ENCODE measurements around the gene DERA. TPM values are rescaled to one million over a fixed set of nuclear protein-coding genes. Genes with fewer than 3 reads are reported as not detected.

DERA gene
- total and polyA plus RNA-seq, 4 experiments from 2014 or later, result 11.2 to 52.2 (median 18.5) TPM

- H3K27me3 Mint-ChIP-seq, result no peaks in the 10 kb centered on the region
- intact Hi-C loops (cut with micrococcal nuclease), result no loop called here
- ChIA-PET CTCF (ENCODE audit: partially characterized antibody) (no interaction called here), POLR2A (ENCODE audit: partially characterized antibody) (interaction anchor here (0.7 kb wide), 1 partner anchor 13 kb away, joined by 3 read pairs; no protein-coding TSS in a partner anchor)
- H3K27ac Mint-ChIP-seq, result no peak overlapping the region
- H3K9me3 ChIP-seq (ENCODE audit: control insufficient read depth in 1 of 2, low read length in 2 of 2), result no peaks in the 10 kb centered on the region
- no peak overlapping the region for H3K27ac ChIP-seq (ENCODE audit: low read depth, low read length)
- H3K36me3 Mint-ChIP-seq, result peaks cover 39 to 51% of the 10 kb centered on the region in 2 donors
- H3K36me3 ChIP-seq (ENCODE audit: insufficient read depth, low read length), result no peaks in the 10 kb centered on the region
- H3K4me1 ChIP-seq (ENCODE audit: insufficient read depth, low read length), result no peaks in the 10 kb centered on the region
- H3K9me3 Mint-ChIP-seq, result peaks cover 0 to 3% (median 0%) of the 10 kb centered on the region in 8 donors
- no peaks in the 10 kb centered on the region for H3K27me3 ChIP-seq (ENCODE audit: insufficient read depth, low read length)
- DNase-seq, result no peak
- no peak overlapping the region for H3K4me3 Mint-ChIP-seq
- no peak overlapping the region for H3K4me3 ChIP-seq (ENCODE audit: low read length in 2 of 2)
- peaks cover 0 to 3% (median 0%) of the 10 kb centered on the region in 4 donors for H3K4me1 Mint-ChIP-seq
Measured at GRCh38 chr12:16034136-16034817, 123.1 kb downstream of the DERA start.

- Mint-ChIP-seq H3K36me3 (peaks cover 45 to 53% of the 10 kb centered on the region in 2 donors), H3K27ac (no peak overlapping the region)
Measured at GRCh38 chr12:16036073-16036472, 124.9 kb downstream of the DERA start.

GRCh38 chr12:16037533-16037932, 126.4 kb downstream of the DERA start:
- Mint-ChIP-seq H3K4me1 (no peaks in the 10 kb centered on the region), H3K36me3 (peaks cover 41 to 45% of the 10 kb centered on the region in 2 donors), H3K27me3 (no peaks in the 10 kb centered on the region), H3K4me3 (no peak overlapping the region), H3K9me3 (peaks cover 3 to 12% (median 5%) of the 10 kb centered on the region in 8 donors), H3K27ac (no peak overlapping the region)
- ChIA-PET POLR2A (ENCODE audit: partially characterized antibody) (no interaction called here), CTCF (ENCODE audit: partially characterized antibody) (no interaction called here)
- DNase-seq, result no peak
- no peaks in the 10 kb centered on the region for H3K9me3 ChIP-seq (ENCODE audit: control insufficient read depth in 1 of 2, low read length in 2 of 2)
- no peaks in the 10 kb centered on the region for H3K36me3 ChIP-seq (ENCODE audit: insufficient read depth, low read length)
- no peaks in the 10 kb centered on the region for H3K27me3 ChIP-seq (ENCODE audit: insufficient read depth, low read length)
- no peak overlapping the region for H3K4me3 ChIP-seq (ENCODE audit: low read length in 2 of 2)
- no peaks in the 10 kb centered on the region for H3K4me1 ChIP-seq (ENCODE audit: insufficient read depth, low read length)
- intact Hi-C loops (cut with micrococcal nuclease), result no loop called here
- no peak overlapping the region for H3K27ac ChIP-seq (ENCODE audit: low read depth, low read length)

More at GRCh38 chr12:16036073-16036472, 124.9 kb downstream of the DERA start:
- no peak for DNase-seq
- no peaks in the 10 kb centered on the region for H3K4me1 ChIP-seq (ENCODE audit: insufficient read depth, low read length)
- no peak overlapping the region for H3K27ac ChIP-seq (ENCODE audit: low read depth, low read length)
- Mint-ChIP-seq H3K9me3 (peaks cover 0 to 3% (median 0%) of the 10 kb centered on the region in 8 donors), H3K4me3 (no peak overlapping the region), H3K27me3 (no peaks in the 10 kb centered on the region), H3K4me1 (no peaks in the 10 kb centered on the region)
- CTCF ChIA-PET (ENCODE audit: partially characterized antibody), result no interaction called here
- intact Hi-C loops (cut with micrococcal nuclease), result no loop called here
- POLR2A ChIA-PET (ENCODE audit: partially characterized antibody), result no interaction called here
- H3K36me3 ChIP-seq (ENCODE audit: insufficient read depth, low read length), result no peaks in the 10 kb centered on the region
- no peak overlapping the region for H3K4me3 ChIP-seq (ENCODE audit: low read length in 2 of 2)
- H3K27me3 ChIP-seq (ENCODE audit: insufficient read depth, low read length), result no peaks in the 10 kb centered on the region
- H3K9me3 ChIP-seq (ENCODE audit: control insufficient read depth in 1 of 2, low read length in 2 of 2), result no peaks in the 10 kb centered on the region

- Histone ChIP-seq H3K27ac (ENCODE audit: low read depth, low read length) (no peak overlapping the region), H3K4me1 (ENCODE audit: insufficient read depth, low read length) (no peaks in the 10 kb centered on the region), H3K4me3 (ENCODE audit: low read length in 2 of 2) (no peak overlapping the region), H3K36me3 (ENCODE audit: insufficient read depth, low read length) (no peaks in the 10 kb centered on the region), H3K9me3 (ENCODE audit: control insufficient read depth in 1 of 2, low read length in 2 of 2) (peaks cover 0 to 4% of the 10 kb centered on the region in 2 donors), H3K27me3 (ENCODE audit: insufficient read depth, low read length) (no peaks in the 10 kb centered on the region)
- H3K27ac Mint-ChIP-seq, result no peak overlapping the region
- ChIA-PET POLR2A (ENCODE audit: partially characterized antibody) (no interaction called here), CTCF (ENCODE audit: partially characterized antibody) (no interaction called here)
- no peak for DNase-seq
- intact Hi-C loops (cut with micrococcal nuclease), result no loop called here
- H3K27me3 Mint-ChIP-seq, result no peaks in the 10 kb centered on the region
- H3K9me3 Mint-ChIP-seq, result peaks cover 12 to 49% (median 32%) of the 10 kb centered on the region in 8 donors
- no peak overlapping the region for H3K4me3 Mint-ChIP-seq
- peaks cover 21 to 32% of the 10 kb centered on the region in 2 donors for H3K36me3 Mint-ChIP-seq
- no peaks in the 10 kb centered on the region for H3K4me1 Mint-ChIP-seq
Measured at GRCh38 chr12:16043480-16043879, 132.3 kb downstream of the DERA start.

GRCh38 chr12:16046266-16046665, 135.1 kb downstream of the DERA start:
- Histone ChIP-seq H3K4me3 (ENCODE audit: low read length in 2 of 2) (no peak overlapping the region), H3K4me1 (ENCODE audit: insufficient read depth, low read length) (no peaks in the 10 kb centered on the region), H3K36me3 (ENCODE audit: insufficient read depth, low read length) (no peaks in the 10 kb centered on the region), H3K27ac (ENCODE audit: low read depth, low read length) (no peak overlapping the region), H3K27me3 (ENCODE audit: insufficient read depth, low read length) (no peaks in the 10 kb centered on the region), H3K9me3 (ENCODE audit: control insufficient read depth in 1 of 2, low read length in 2 of 2) (peaks cover 0 to 4% of the 10 kb centered on the region in 2 donors)
- ChIA-PET POLR2A (ENCODE audit: partially characterized antibody) (interaction anchor here (0.9 kb wide), 1 partner anchor 13 kb away, joined by 3 read pairs; no protein-coding TSS in a partner anchor), CTCF (ENCODE audit: partially characterized antibody) (no interaction called here)
- H3K36me3 Mint-ChIP-seq, result peaks cover 9 to 23% of the 10 kb centered on the region in 2 donors
- H3K27ac Mint-ChIP-seq, result no peak overlapping the region
- DNase-seq, result no peak
- no peaks in the 10 kb centered on the region for H3K4me1 Mint-ChIP-seq
- H3K27me3 Mint-ChIP-seq, result no peaks in the 10 kb centered on the region
- H3K9me3 Mint-ChIP-seq, result peaks cover 11 to 64% (median 41%) of the 10 kb centered on the region in 8 donors
- intact Hi-C loops (cut with micrococcal nuclease), result no loop called here
- H3K4me3 Mint-ChIP-seq, result no peak overlapping the region

GRCh38 chr12:16048511-16048910, 137.4 kb downstream of the DERA start:
- H3K4me3 ChIP-seq (ENCODE audit: low read length in 2 of 2), result no peak overlapping the region
- Mint-ChIP-seq H3K4me1 (no peaks in the 10 kb centered on the region), H3K9me3 (peaks cover 7 to 65% (median 43%) of the 10 kb centered on the region in 8 donors), H3K27me3 (no peaks in the 10 kb centered on the region), H3K36me3 (peaks cover 6 to 19% of the 10 kb centered on the region in 2 donors), H3K27ac (no peak overlapping the region), H3K4me3 (no peak overlapping the region)
- no peaks in the 10 kb centered on the region for H3K36me3 ChIP-seq (ENCODE audit: insufficient read depth, low read length)
- CTCF ChIA-PET (ENCODE audit: partially characterized antibody), result no interaction called here
- no peak overlapping the region for H3K27ac ChIP-seq (ENCODE audit: low read depth, low read length)
- no peak for DNase-seq
- H3K4me1 ChIP-seq (ENCODE audit: insufficient read depth, low read length), result no peaks in the 10 kb centered on the region
- H3K27me3 ChIP-seq (ENCODE audit: insufficient read depth, low read length), result no peaks in the 10 kb centered on the region
- POLR2A ChIA-PET (ENCODE audit: partially characterized antibody), result no interaction called here
- intact Hi-C loops (cut with micrococcal nuclease), result no loop called here
- peaks cover 0 to 4% of the 10 kb centered on the region in 2 donors for H3K9me3 ChIP-seq (ENCODE audit: control insufficient read depth in 1 of 2, low read length in 2 of 2)

- H3K9me3 ChIP-seq (ENCODE audit: control insufficient read depth in 1 of 2, low read length in 2 of 2), result no peaks in the 10 kb centered on the region
- no peaks in the 10 kb centered on the region for H3K27me3 ChIP-seq (ENCODE audit: insufficient read depth, low read length)
- ChIA-PET POLR2A (ENCODE audit: partially characterized antibody) (no interaction called here), CTCF (ENCODE audit: partially characterized antibody) (no interaction called here)
- H3K27me3 Mint-ChIP-seq, result no peaks in the 10 kb centered on the region
- no peak for DNase-seq
- H3K4me3 ChIP-seq (ENCODE audit: low read length in 2 of 2), result no peak overlapping the region
- H3K27ac Mint-ChIP-seq, result no peak overlapping the region
- peaks cover 2 to 42% (median 23%) of the 10 kb centered on the region in 8 donors for H3K9me3 Mint-ChIP-seq
- no peaks in the 10 kb centered on the region for H3K4me1 Mint-ChIP-seq
- no peaks in the 10 kb centered on the region for H3K4me1 ChIP-seq (ENCODE audit: insufficient read depth, low read length)
- H3K27ac ChIP-seq (ENCODE audit: low read depth, low read length), result no peak overlapping the region
- intact Hi-C loops (cut with micrococcal nuclease), result no loop called here
- peaks cover 0 to 2% of the 10 kb centered on the region in 2 donors for H3K36me3 Mint-ChIP-seq
- no peak overlapping the region for H3K4me3 Mint-ChIP-seq
- no peaks in the 10 kb centered on the region for H3K36me3 ChIP-seq (ENCODE audit: insufficient read depth, low read length)
Measured at GRCh38 chr12:16056910-16057309, 145.8 kb downstream of the DERA start.

Data from CD4-positive, alpha-beta memory T cell (primary cell).